A172 (cell line): ENCODE data around the gene ASIC5. TPM values are rescaled to one million over a fixed set of nuclear protein-coding genes. Genes with fewer than 3 reads are reported as not detected.
"Not testable (repeated sequence)": the region's sequence is repeated elsewhere in the genome, so short reads cannot be mapped to it uniquely, and the experiment has no call there.

Source experiments
- DNase-seq: peaks from one replicate; pipeline ENCODE4 v3.0.0-alpha.2; 2015; ENCODE audit warnings: low spot score
- total RNA-seq: library from RNA; depleted of rRNA; stranded (reverse); fragments of >200 nt; shearing (Covaris generic); gene quantifications from 2 replicates; pipeline ENCODE4 v1.2.3, GENCODE V29; 2014; rRNA removed

ASIC5 gene
- total RNA-seq, 1 experiment from 2014 or later: not detected

DNA sequence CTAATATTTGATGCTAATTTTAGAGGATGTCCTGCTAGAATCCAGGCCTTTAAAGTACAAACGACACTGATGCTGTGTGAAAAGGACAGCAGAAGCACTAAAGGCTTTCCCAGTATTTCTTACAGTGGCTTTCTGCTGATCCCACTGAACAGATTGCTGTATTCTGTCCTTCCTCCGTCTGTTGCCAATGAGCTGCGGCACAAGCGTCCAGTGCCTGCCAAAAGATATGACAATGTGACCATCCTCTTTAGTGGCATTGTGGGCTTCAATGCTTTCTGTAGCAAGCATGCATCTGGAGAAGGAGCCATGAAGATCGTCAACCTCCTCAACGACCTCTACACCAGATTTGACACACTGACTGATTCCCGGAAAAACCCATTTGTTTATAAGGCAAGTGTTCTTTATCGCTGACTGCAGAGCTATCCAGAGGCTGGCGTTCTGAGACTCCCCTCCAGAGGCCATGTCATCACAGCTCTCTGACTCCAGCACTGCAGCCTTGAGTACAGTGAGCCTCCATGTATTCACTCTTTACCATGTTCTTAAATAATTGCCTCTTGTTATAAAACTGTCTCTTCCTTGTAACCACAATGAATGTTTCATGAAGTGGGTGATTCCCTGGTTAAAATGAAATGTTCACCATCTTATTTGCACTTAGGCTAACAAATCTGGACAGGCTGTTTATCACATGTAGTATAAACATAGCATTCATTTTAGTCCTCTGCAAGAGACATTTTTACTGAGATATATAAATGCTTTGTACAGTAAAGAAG, 63.7 kb downstream of the ASIC5 start:
- no peak for DNase-seq

GRCh38 chr4:155800685-155801343, 65.3 kb downstream of the ASIC5 start:
- DNase-seq: no peak

DNA sequence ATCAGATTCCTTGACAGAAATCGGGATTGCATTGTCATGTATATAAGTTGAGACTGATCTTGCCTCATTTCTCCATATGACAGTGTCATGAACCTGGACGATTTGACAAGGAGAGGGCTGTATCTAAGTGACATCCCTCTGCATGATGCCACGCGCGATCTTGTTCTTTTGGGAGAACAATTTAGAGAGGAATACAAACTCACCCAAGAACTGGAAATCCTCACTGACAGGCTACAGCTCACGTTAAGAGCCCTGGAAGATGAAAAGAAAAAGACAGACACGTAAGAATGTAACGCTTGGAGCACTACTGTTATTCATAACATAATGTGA, 66.3 kb downstream of the ASIC5 start:
- DNase-seq: no peak

DNA sequence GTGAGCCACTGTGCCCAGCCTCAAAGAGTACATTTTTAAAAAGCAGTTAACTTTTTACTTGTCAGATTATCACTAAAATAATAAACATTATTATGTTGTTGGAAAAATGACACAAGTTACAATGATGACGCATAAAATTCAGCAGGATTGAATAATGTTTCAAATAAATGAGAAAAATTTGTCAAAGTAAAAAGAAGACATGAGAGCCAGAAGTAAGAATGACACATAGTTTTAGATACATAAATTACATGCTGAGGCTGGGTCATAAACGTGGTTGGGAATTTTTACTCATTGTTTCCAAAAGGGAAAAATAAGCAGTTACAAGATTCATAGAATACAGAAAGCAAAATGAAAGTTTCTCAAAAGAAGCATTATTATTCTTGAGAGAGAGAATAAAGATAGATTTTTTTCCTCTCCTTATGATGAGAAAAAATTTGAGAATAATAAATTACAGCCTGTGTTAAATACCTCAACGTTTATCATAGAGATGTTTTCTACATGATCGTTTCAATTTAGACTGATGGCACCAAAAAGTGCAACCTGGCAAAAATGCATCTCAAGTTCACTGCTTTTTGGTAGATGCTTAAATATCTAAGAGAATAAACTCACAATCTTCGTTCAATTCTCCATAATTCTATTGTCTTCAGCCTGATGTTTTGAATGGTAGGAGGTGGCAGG, 66.8 kb downstream of the ASIC5 start:
- DNase-seq: no peak

DNA sequence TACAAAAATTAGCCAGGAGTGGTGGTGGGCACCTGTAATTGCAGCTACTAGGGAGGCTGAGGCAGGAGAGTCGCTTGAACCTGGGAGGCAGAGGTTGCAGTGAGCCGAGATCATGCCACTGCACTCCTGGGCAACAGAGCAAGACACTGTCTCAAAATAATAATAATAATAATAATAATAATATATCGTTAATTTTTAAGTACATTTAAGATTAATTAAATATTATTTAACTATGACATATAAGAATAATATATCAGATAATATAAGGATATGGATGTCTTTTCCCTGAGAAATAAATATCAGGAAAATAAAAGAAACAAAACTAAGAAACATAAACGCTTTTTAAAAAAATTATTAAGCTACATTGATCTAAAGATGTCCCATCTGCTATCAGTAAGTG, 68.5 kb downstream of the ASIC5 start:
- not testable (repeated sequence) for DNase-seq

GRCh38 chr4:155795991-155796390, 70.1 kb downstream of the ASIC5 start:
- DNase-seq: peak; percentile 55

- DNase-seq: no peak
Observed at GRCh38 chr4:155794589-155795236, 71.4 kb downstream of the ASIC5 start.

DNA sequence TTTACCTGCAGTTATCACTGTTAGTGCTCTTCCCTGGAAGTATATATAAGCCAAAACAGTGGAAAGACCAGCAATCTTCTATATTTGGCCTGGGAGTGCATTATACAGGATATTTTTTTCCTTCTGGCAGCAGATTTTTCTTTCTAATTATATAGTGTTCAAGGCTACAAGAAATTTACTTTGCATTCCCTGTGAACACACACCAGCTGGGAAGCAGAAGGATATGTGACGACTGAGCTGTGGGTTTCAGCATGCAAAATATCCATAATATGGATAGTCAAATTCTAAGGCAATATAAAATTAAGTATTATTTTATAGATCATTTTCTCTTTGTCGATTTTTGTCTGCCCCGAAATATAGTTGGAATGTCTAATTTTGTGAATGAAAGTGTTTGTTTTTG, 76.1 kb downstream of the ASIC5 start:
- DNase-seq: no peak

DNA sequence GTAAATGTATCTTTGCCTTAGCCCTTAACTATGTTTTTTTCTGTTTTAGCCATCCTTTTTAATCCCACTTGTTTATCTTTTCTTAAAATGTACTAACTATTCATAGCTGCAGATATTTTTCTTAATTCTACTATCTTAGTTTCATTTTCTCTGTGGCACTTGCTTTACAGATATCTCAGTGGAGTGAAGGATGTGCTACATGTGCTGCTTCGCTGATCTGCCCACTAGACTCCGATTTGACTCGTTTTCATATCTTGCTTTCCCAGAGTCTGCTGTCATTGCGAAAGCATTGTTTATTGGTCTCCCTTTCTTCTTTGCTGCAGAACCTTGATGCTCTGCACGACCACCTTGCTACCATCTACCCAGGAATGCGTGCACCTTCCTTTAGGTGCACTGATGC, 76.7 kb downstream of the ASIC5 start:
- no peak for DNase-seq

- DNase-seq: peak; percentile 72
Observed at GRCh38 chr4:155787113-155787710, 78.9 kb downstream of the ASIC5 start.

GRCh38 chr4:155785828-155786227, 80.2 kb downstream of the ASIC5 start:
- no peak for DNase-seq

- no peak for DNase-seq
Observed at GRCh38 chr4:155784637-155785036, 81.4 kb downstream of the ASIC5 start.

- DNase-seq: no peak
Observed at GRCh38 chr4:155781249-155781831, 84.7 kb downstream of the ASIC5 start.

- DNase-seq: no peak
Observed at GRCh38 chr4:155780775-155781174, 85.3 kb downstream of the ASIC5 start.

Other genes with a start within 250 kb of the ASIC5 start
- 0.05 and 2.9 TPM in 2 replicates for gene GUCY1A1, start 199.4 kb downstream of the ASIC5 start, total RNA-seq
- 3.0 and 6.1 TPM in 2 replicates for gene GUCY1B1, start 107.3 kb downstream of the ASIC5 start, total RNA-seq
- 235 and 369 TPM in 2 replicates for gene TDO2, start 37.4 kb upstream of the ASIC5 start, total RNA-seq
- 14.1 and 14.6 TPM in 2 replicates for gene CTSO, start 87.6 kb upstream of the ASIC5 start, total RNA-seq